HG02870 (cell line): ENCODE results near the gene ADGRG1.
"Not testable (repeated sequence)": the region's sequence is repeated elsewhere in the genome, so short reads cannot be mapped to it uniquely, and the experiment has no call there.

ENCODE experiments used
- ATAC-seq: cut with Tn5 transposase; IDR thresholded peaks from one replicate; pipeline ENCODE4 v1.9.1; 2021; ENCODE audit warnings: mild to moderate bottlenecking, moderate library complexity; ENCODE audit not compliant: unreplicated experiment

ADGRG1 gene

GRCh38 chr16:57696240-57696639 is 67.8 kb downstream of the ADGRG1 start:
- no peak for ATAC-seq

GRCh38 chr16:57697896-57698537 is 69.6 kb downstream of the ADGRG1 start:
- no peak for ATAC-seq

- no peak for ATAC-seq
Observed at GRCh38 chr16:57698812-57699405, 70.5 kb downstream of the ADGRG1 start.

- ATAC-seq: no peak
Observed at GRCh38 chr16:57699481-57699880, 71.1 kb downstream of the ADGRG1 start.

- no peak for ATAC-seq
Observed at GRCh38 chr16:57699899-57700298, 71.5 kb downstream of the ADGRG1 start.

- no peak for ATAC-seq
Observed at GRCh38 chr16:57700781-57701551, 72.5 kb downstream of the ADGRG1 start.

GRCh38 chr16:57701759-57702371 is 73.4 kb downstream of the ADGRG1 start:
- ATAC-seq: no peak

GRCh38 chr16:57703416-57704010 is 75.1 kb downstream of the ADGRG1 start:
- no peak for ATAC-seq

GRCh38 chr16:57704011-57704904 is 75.8 kb downstream of the ADGRG1 start:
- no peak for ATAC-seq

GRCh38 chr16:57704905-57705852 is 76.7 kb downstream of the ADGRG1 start:
- no peak for ATAC-seq

GRCh38 chr16:57706717-57707116 is 78.3 kb downstream of the ADGRG1 start:
- ATAC-seq: no peak

GRCh38 chr16:57707331-57707730 is 78.9 kb downstream of the ADGRG1 start:
- no peak for ATAC-seq

GRCh38 chr16:57708168-57708567 is 79.7 kb downstream of the ADGRG1 start:
- ATAC-seq: no peak

- ATAC-seq: no peak
Observed at GRCh38 chr16:57709663-57710062, 81.2 kb downstream of the ADGRG1 start.

GRCh38 chr16:57711346-57711745 is 82.9 kb downstream of the ADGRG1 start:
- no peak for ATAC-seq

- no peak for ATAC-seq
Observed at GRCh38 chr16:57711993-57712392, 83.6 kb downstream of the ADGRG1 start.

GRCh38 chr16:57712569-57712968 is 84.1 kb downstream of the ADGRG1 start:
- not testable (repeated sequence) for ATAC-seq

GRCh38 chr16:57713596-57713995 is 85.2 kb downstream of the ADGRG1 start:
- ATAC-seq: no peak

GRCh38 chr16:57714047-57714446 is 85.6 kb downstream of the ADGRG1 start:
- ATAC-seq: no peak
